Measurements from ENCODE around the gene LRMDA.

DNA sequence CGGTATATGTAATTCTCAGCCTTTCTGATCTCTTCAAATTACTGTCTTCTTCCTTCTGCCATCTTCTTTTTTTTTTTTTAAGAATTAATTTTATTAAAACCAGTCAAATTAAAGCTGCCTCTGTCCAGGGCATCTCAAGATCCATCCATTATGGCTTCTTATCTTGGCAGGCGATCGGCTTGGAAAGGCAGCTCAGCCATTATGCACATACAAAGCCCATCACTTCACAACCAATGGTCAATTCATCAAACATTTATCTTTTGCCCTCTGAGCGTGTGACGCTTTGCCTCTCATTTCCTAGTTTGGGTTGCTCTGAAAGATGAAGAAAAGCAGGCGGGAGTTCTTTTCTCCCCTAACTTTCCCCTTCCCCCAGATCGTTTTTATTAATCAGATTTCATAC lies 591.6 kb downstream of the LRMDA start:
- TF ChIP-seq, protein P1, sequence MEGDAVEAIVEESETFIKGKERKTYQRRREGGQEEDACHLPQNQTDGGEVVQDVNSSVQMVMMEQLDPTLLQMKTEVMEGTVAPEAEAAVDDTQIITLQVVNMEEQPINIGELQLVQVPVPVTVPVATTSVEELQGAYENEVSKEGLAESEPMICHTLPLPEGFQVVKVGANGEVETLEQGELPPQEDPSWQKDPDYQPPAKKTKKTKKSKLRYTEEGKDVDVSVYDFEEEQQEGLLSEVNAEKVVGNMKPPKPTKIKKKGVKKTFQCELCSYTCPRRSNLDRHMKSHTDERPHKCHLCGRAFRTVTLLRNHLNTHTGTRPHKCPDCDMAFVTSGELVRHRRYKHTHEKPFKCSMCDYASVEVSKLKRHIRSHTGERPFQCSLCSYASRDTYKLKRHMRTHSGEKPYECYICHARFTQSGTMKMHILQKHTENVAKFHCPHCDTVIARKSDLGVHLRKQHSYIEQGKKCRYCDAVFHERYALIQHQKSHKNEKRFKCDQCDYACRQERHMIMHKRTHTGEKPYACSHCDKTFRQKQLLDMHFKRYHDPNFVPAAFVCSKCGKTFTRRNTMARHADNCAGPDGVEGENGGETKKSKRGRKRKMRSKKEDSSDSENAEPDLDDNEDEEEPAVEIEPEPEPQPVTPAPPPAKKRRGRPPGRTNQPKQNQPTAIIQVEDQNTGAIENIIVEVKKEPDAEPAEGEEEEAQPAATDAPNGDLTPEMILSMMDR (IDR thresholded peaks at IDR 0.05; ENCODE audit: low read depth, low read length): no peak
- no peak for TF ChIP-seq EZH2phosphoT487 (IDR thresholded peaks at IDR 0.05; ENCODE audit: low read depth)

Measured in OCI-LY3 (cell line).